ENCODE data around the gene TMEM151B.

DNA sequence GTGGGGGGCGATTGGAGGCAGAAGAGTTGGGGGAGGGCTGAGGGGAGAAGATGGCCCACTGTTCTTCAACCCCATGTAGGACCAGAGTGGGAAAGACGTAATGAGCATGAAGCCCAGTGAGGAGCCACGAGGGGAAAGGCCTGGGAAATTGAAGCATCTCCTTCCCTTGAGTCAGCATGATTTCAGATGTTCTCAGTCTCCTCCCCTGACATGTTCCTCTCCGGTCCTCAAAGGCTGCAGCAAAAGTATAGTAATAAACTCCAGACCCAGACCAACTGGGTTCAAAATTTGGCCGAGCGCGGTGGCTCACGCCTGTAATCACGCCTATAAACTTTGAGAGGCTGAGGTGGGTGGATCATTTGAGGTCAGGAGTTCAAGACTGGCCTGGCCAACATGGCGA is 3.0 kb upstream of the TMEM151B start:
- TF ChIP-seq, protein P1, sequence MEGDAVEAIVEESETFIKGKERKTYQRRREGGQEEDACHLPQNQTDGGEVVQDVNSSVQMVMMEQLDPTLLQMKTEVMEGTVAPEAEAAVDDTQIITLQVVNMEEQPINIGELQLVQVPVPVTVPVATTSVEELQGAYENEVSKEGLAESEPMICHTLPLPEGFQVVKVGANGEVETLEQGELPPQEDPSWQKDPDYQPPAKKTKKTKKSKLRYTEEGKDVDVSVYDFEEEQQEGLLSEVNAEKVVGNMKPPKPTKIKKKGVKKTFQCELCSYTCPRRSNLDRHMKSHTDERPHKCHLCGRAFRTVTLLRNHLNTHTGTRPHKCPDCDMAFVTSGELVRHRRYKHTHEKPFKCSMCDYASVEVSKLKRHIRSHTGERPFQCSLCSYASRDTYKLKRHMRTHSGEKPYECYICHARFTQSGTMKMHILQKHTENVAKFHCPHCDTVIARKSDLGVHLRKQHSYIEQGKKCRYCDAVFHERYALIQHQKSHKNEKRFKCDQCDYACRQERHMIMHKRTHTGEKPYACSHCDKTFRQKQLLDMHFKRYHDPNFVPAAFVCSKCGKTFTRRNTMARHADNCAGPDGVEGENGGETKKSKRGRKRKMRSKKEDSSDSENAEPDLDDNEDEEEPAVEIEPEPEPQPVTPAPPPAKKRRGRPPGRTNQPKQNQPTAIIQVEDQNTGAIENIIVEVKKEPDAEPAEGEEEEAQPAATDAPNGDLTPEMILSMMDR (IDR thresholded peaks at IDR 0.05; ENCODE audit: insufficient read depth, low read depth, low read length), result no peak
- no peak for TF ChIP-seq EZH2 (IDR thresholded peaks at IDR 0.05; ENCODE audit: insufficient read depth, low read length)

All from astrocyte (in vitro differentiated cells and primary cell).